Activated CD8-positive, alpha-beta T cell treated with anti-CD3 and anti-CD28 coated beads for 36 hours (primary cell): ENCODE results near the gene MESD. TPM values are rescaled to one million over a fixed set of nuclear protein-coding genes. Genes with fewer than 3 reads are reported as not detected.

ENCODE experiments used
- ATAC-seq: fragments of 200-7000 bp; cut with Tn5 transposase; one replicate; pipeline ENCODE4 v1.10.0; 2021; ENCODE audit warnings: mild to moderate bottlenecking, moderate library complexity
- CTCF ChIA-PET: fragments of 350-600 bp; sonication (Branson Sonifier 250); formaldehyde crosslinking; loops from one replicate; lab custom pipeline; 2021; ENCODE audit warnings: antibody characterized with exemption; lab: Charles Lee
- POLR2A ChIA-PET: fragments of 350-600 bp; sonication (Branson Sonifier 250); formaldehyde crosslinking; loops from one replicate; lab custom pipeline; 2021; ENCODE audit warnings: antibody characterized with exemption; lab: Charles Lee
- DNase-seq: peaks from one replicate; pipeline ENCODE4 v3.0.0-alpha.2; 2020
- H3K27ac Mint-ChIP-seq: one replicate; pipeline ENCODE4 v1.8.0; 2021; ENCODE audit warnings: mild to moderate bottlenecking, mixed read lengths
- H3K27me3 Mint-ChIP-seq: one replicate; pipeline ENCODE4 v1.8.0; 2021; ENCODE audit warnings: mixed read lengths
- H3K36me3 Mint-ChIP-seq: one replicate; pipeline ENCODE4 v1.8.0; 2021; ENCODE audit warnings: low read depth, mixed read lengths
- H3K4me1 Mint-ChIP-seq: one replicate; pipeline ENCODE4 v1.8.0; 2021; ENCODE audit warnings: low read depth, mixed read lengths
- H3K4me3 Mint-ChIP-seq: one replicate; pipeline ENCODE4 v1.8.0; 2021; ENCODE audit warnings: mild to moderate bottlenecking, moderate library complexity, mixed read lengths
- H3K9me3 Mint-ChIP-seq: one replicate; pipeline ENCODE4 v1.8.0; 2021; ENCODE audit warnings: mixed read lengths
- CTCF ChIP-seq: fragments of 200-600 bp; IDR thresholded peaks from one replicate; pipeline ENCODE4 v1.8.0; 2022; ENCODE audit warnings: antibody characterized with exemption, mild to moderate bottlenecking
- intact Hi-C: fragments of 100-400 bp; cut with micrococcal nuclease; formaldehyde crosslinking; loops from one replicate; pipeline ENCODE4 v1.10.0; 2022
- total RNA-seq, 2 experiments: library from RNA; stranded (reverse); gene quantifications; one replicate each; pipeline ENCODE4 v1.2.3, GENCODE V29; 2021

MESD gene
- total RNA-seq, 2 experiments from 2014 or later = 15.8 to 16.5 TPM

- no peak overlapping the region for H3K4me3 Mint-ChIP-seq
- peaks cover 8% of the 10 kb centered on the region for H3K4me1 Mint-ChIP-seq
- DNase-seq = no peak
- ChIA-PET CTCF (interaction anchor here (1.1 kb wide), 1 partner anchor 23 kb away, joined by 3 read pairs; no protein-coding TSS in a partner anchor), POLR2A (no interaction called here)
- ATAC-seq = no peak
- H3K27ac Mint-ChIP-seq = no peak overlapping the region
- peaks cover 6% of the 10 kb centered on the region for H3K36me3 Mint-ChIP-seq
- intact Hi-C loops = no loop called here
- peaks cover 9% of the 10 kb centered on the region for H3K9me3 Mint-ChIP-seq
- H3K27me3 Mint-ChIP-seq = peaks cover 7% of the 10 kb centered on the region
- no peak for TF ChIP-seq CTCF
Measured at GRCh38 chr15:81032818-81033217, 43.2 kb upstream of the MESD start.

GRCh38 chr15:81032355-81032754 lies 42.7 kb upstream of the MESD start:
- DNase-seq = no peak
- peaks cover 7% of the 10 kb centered on the region for H3K27me3 Mint-ChIP-seq
- POLR2A ChIA-PET = no interaction called here

GRCh38 chr15:81031203-81031602 lies 41.6 kb upstream of the MESD start:
- POLR2A ChIA-PET = interaction anchor here (0.6 kb wide), 1 partner anchor 141 kb away, joined by 3 read pairs; no protein-coding TSS in a partner anchor
- ATAC-seq (no peak), DNase-seq (no peak)
- Mint-ChIP-seq H3K9me3 (peaks cover 9% of the 10 kb centered on the region), H3K27ac (no peak overlapping the region), H3K36me3 (peaks cover 6% of the 10 kb centered on the region), H3K4me3 (no peak overlapping the region), H3K27me3 (peaks cover 7% of the 10 kb centered on the region), H3K4me1 (peaks cover 15% of the 10 kb centered on the region)
- CTCF ChIA-PET = interaction anchor here (0.7 to 1.6 kb wide), 4 partner anchors 9 to 235 kb away, joined by 3 to 5 read pairs (median 4); no protein-coding TSS in a partner anchor
- TF ChIP-seq CTCF = no peak
- intact Hi-C loops = no loop called here

More at GRCh38 chr15:81032355-81032754, 42.7 kb upstream of the MESD start:
- Mint-ChIP-seq H3K27ac (no peak overlapping the region), H3K4me3 (no peak overlapping the region), H3K36me3 (peaks cover 6% of the 10 kb centered on the region), H3K9me3 (peaks cover 9% of the 10 kb centered on the region), H3K4me1 (peaks cover 8% of the 10 kb centered on the region)
- intact Hi-C loops = no loop called here
- ATAC-seq = no peak
- TF ChIP-seq CTCF = no peak
- CTCF ChIA-PET = interaction anchor here (1.1 kb wide), 1 partner anchor 23 kb away, joined by 3 read pairs; no protein-coding TSS in a partner anchor

- Mint-ChIP-seq H3K4me3 (no peak overlapping the region), H3K4me1 (peaks cover 16% of the 10 kb centered on the region), H3K27ac (no peak overlapping the region), H3K36me3 (peaks cover 6% of the 10 kb centered on the region), H3K9me3 (peaks cover 9% of the 10 kb centered on the region), H3K27me3 (peaks cover 7% of the 10 kb centered on the region)
- ATAC-seq (no peak), DNase-seq (no peak)
- ChIA-PET CTCF (interaction anchor here (1.1 to 1.6 kb wide), 3 partner anchors 9 to 236 kb away, joined by 4 to 5 read pairs (median 5); no protein-coding TSS in a partner anchor), POLR2A (no interaction called here)
- no peak for TF ChIP-seq CTCF
- intact Hi-C loops = no loop called here
Measured at GRCh38 chr15:81030301-81030750, 40.7 kb upstream of the MESD start.
